HG03060 (cell line): ENCODE data around the gene AUTS2.
"Not testable (repeated sequence)": the region's sequence is repeated elsewhere in the genome, so short reads cannot be mapped to it uniquely, and the experiment has no call there.

Source experiments
- ATAC-seq: cut with Tn5 transposase; IDR thresholded peaks from one replicate; pipeline ENCODE4 v1.9.1; 2021; ENCODE audit warnings: low read depth, moderate number of reproducible peaks; ENCODE audit not compliant: unreplicated experiment

Gene AUTS2

DNA sequence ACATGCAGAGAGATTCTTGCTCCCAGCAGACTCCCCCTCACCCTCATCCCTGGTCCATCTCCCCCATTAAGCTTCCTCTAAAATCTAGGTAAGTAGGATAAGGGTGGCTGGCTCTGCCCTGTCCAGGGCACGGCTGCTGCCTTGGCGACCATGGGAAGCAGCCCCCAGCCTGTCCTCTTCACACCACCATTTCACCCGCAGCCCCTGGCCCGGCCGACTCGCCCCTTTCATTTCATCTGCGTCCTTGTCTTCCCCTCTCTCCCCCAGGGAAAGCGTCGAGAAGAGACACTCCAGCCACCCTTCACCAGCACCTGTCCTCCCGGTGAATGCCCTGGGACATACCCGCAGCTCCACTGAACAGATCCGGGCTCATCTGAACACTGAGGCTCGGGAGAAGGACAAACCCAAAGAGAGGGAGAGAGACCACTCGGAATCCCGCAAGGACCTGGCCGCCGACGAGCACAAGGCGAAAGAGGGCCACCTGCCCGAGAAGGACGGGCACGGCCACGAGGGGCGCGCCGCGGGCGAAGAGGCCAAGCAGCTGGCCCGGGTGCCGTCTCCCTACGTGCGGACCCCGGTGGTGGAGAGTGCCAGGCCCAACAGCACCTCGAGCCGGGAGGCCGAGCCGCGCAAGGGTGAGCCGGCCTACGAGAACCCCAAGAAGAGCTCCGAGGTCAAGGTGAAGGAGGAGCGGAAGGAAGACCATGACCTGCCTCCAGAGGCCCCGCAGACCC is 1191.4 kb downstream of the AUTS2 start:
- no peak for ATAC-seq

DNA sequence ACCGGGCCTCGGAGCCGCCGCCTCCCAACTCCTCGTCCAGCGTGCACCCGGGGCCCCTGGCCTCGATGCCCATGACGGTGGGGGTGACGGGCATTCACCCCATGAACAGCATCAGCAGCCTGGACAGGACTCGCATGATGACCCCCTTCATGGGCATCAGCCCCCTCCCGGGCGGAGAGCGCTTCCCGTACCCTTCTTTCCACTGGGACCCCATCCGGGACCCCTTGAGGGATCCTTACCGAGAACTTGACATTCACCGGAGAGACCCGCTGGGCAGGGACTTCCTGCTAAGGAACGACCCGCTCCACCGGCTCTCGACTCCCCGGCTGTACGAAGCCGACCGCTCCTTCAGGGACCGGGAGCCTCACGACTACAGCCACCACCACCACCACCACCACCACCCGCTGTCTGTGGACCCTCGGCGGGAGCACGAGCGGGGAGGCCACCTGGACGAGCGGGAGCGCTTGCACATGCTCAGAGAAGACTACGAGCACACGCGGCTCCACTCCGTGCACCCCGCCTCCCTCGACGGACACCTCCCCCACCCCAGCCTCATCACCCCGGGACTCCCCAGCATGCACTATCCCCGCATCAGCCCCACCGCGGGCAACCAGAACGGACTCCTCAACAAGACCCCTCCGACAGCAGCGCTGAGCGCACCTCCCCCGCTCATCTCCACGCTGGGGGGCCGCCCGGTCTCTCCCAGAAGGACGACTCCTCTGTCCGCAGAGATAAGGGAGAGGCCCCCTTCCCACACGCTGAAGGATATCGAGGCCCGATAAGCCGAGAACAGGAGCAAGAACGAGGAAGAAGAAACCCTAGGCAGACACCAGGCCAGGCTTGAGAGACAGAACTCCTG is 1192.2 kb downstream of the AUTS2 start:
- no peak for ATAC-seq

DNA sequence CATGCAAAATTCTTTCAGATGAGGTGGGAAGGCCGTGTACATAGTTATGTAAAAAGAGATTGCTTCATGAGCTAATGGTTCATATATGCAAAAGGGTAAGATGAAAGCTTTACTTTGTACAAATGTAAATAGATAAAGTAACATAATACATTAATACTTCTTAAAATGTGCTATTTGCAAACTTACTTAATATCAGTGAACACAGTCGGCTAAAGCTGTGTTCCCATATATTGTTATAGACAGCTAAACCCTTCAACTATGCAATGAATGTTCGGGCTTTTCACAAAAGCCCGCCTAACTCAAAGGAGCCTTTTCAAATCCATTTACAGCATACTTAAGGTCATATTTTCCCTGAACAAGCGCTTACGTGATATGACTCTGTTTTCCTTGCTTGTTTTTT is 1193.1 kb downstream of the AUTS2 start:
- ATAC-seq, result no peak

DNA sequence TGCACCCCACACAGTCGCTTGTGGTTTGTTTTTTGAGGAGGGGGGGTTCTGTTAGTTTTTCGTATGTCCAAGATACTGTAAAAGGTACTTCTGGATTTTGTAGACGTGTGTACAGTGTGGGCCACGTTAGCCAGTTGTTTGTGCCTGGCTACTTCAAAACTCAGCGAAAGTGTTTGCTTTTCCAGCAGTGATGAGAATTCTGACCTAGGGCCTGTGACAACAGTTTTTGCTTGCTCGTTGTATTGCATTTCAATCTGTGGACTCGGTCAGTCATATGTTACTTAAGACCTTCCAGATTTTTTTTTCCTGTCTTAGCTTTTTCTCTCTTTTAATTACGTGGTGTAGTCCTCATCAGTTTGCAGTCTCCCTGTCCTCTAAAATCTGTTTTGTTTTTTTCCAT is 1194.8 kb downstream of the AUTS2 start:
- ATAC-seq, result no peak

DNA sequence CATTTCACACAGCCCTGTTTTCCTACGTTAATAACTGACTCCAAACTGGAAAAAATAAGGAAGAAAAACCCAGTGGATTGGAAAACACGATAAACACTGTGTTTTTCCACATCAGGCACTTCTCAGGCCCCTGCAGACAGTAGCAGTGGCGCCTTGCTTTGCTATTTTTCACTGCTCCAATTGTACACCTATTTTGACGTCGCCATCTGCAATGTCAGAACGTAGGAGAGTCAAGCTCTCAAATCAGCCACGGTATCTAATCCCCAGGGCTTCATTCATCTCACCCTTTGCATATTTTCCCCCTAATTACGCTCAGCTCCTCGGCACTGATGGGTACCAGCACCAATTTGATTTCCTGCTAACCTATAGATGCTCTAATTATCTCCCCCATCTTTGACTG is 1195.5 kb downstream of the AUTS2 start:
- no peak for ATAC-seq

DNA sequence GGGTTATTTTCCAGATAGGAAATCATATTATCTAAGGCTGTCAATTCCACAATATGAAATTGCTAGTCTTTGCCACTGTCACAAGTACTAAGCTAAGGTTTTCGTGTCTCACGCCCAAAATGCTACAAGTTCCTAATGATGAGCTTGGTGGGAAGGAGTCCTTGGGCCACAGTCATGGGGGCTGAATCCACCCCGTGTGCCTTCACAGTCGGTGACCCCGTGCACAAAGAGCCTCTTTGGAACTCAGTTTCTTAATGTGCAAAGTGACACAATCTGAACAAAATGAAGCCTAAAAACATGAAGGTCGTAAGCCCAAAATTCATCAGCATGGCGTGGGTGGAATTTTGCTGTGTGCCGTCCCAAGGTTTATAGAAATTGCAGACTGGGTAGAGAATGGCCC is 1196.7 kb downstream of the AUTS2 start:
- ATAC-seq, result no peak

DNA sequence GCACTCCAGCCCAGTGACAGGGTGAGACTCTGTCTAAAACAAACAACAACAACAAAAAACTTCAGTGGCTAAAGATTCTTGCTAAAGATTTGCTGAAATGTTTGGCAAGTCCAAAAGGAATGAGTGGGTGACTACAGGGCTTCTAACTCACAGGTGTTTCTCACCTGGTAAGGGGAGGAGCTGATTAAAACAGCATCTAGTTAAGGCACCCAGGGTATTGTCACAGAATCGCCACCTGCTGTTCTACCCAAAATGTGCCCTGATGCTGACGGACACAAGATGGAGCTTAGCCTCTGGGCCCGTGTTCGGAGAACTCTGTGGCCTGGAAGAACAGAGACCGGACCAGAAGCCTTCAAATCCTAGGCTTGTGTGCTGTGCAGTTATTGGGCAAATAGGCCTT is 1197.7 kb downstream of the AUTS2 start:
- no peak for ATAC-seq

DNA sequence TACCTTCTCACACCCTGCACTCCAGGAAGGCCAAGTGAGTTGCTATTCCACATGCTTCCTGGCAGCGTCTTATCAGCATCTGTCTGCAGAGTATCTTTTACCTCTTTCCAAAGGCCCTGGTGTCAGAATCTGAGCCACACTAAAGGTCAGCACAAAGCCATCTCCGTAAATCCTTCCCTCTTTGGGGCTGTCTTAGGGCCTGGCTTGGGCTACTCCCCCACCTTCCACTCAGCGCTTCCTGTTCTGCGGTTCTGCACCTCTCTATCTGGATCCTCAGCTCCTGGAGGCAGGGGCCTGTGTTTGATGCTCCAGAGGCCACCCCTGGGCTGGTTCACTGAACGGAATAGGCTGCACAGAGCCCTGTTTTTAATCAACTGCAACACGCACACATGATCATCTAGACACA is 1198.8 kb downstream of the AUTS2 start:
- ATAC-seq, result no peak

DNA sequence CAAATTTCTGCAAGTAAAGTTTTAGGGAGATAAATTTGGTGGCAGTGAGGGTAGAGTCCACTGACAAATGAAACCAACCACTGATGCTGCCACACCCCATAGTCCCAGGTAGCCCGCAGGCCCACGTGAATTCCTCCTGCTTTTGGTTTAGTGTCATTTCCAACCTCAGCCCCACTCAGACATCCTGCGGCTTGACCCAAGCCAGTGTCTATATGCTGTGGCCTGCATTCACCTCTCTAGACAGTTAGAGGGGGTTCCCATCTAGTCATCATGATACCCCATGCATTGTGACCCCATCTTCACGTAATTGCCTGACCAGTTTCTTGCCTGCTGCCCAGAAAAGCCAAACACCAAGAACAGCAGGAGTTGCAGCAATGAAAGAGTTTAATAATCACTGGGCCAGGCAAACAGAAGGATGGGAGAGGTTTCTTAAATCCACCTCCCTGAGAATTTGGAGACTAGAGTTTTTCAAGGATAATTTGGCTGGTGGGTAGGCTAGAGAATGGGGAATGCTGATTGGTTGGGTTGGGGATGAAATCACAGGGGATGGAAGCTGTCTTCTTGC is 1201.6 kb downstream of the AUTS2 start:
- ATAC-seq, result no peak

DNA sequence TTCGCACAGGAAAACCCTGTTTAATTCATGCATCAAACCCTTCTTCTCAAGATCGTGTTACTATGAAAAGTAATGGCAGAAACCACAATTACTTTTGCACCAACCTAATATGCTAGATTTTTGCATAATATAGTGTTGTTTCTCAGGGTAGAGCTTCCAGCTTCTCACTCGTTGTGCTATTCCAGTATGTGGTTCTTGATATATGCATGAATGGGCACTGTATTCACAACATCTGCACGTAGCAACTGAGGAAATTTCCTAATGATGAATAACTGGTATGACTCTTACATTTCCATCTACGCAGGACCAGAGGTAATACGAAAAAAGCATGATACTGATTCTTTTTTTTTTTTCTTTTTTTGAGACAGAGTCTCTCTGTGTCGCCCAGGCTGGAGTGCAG is 1207.1 kb downstream of the AUTS2 start:
- peak; percentile 87 for ATAC-seq

DNA sequence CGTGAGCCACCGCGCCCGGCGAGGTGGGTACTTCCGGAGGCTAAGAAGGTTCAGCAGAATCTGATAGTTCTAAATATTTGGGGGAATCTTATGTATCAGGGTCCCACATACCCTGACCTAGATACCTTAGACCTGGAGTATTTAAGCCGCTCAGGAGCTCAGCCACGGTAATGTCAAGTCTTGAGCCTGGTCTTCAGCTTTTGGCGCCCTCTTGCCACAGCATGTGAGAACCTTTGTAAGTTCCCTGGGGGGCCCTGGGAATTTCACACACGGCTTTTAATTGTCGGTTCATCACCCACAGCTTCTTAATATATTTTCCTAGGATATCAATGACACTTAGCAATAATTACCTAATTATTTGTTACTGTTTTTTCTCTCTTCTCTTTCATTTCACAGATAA is 1209.4 kb downstream of the AUTS2 start:
- no peak for ATAC-seq

DNA sequence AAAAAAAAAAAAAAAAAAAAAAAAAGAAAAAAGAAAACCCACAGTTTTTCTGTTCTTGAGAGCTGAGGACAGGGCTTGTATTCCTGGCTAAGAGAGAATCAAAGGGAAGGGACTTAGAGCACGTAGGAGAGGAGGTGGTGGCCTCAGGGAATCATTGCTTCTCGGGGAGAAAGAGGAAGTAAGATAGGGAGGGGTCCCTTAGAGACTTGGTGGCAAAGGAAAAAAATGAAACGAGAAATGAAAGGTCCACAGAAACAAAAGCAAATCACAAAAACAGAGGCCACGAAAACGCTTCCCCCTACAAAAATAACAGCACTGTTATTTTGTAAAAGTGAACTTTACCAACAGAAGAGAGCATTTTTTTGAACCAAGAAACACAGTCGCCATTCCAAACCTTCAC is 1210.6 kb downstream of the AUTS2 start:
- ATAC-seq, result no peak

DNA sequence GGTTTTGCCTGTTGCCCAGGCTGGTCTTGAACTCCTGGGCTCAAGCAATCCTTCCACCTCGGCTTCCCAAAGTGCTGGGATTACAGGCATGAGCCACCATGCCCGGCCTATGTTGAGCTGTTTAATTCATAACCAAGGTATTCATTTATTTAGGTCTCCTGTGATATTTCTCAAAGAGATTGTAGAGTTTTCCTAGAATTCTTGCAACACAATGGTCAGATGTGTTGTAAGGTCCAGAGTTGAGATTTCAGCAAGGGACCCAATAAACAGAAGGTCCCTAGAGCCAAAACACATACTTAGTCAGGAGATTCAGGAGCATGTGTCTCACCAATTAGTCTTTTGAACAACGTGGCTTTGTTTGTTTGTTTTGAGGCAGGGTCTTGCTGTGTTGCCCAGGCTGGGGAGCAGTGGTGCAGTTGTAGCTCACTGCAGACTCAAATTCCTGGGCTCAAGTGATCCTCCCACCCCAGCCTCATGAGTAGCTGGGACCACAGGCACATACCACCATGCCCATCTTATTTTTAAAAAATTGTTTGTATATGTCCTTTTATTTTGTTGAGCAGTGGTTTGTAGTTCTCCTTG is 1212.4 kb downstream of the AUTS2 start:
- no peak for ATAC-seq

DNA sequence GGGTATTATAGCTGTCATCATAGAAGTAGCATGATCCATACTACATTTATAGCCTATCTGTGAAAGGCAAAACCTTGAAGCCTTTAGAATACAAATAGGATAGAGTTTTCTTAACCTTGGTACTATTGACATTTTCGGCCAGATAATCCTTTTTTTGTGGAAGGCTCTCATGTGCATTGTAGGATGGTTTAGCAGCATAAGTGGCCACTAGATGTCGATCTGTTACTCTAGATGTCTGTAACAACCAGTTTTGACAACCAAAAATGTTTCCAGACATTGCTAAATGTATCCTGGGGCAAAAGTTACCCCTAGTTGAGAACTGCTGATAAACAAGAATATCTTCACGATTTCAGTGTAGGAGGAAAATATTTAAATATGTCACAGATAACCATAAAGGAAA is 1214.2 kb downstream of the AUTS2 start:
- ATAC-seq, result no peak

DNA sequence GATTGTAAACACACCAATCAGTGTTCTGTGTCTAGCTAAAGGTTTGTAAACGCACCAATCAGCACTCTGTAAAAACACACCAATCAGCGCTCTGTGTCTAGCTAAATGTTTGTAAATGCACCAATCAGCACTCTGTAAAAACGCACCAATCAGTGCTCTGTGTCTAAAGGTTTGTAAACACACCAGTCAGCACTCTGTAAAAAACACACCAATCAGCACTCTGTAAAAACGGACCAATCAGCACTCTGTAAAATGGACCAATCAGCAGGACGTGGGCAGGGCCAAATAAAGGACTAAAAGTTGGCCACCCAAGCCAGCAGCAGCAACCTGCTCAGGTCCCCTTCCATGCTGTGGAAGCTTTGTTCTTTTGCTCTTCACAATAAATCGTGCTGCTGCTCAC is 1224.2 kb downstream of the AUTS2 start:
- not testable (repeated sequence) for ATAC-seq

DNA sequence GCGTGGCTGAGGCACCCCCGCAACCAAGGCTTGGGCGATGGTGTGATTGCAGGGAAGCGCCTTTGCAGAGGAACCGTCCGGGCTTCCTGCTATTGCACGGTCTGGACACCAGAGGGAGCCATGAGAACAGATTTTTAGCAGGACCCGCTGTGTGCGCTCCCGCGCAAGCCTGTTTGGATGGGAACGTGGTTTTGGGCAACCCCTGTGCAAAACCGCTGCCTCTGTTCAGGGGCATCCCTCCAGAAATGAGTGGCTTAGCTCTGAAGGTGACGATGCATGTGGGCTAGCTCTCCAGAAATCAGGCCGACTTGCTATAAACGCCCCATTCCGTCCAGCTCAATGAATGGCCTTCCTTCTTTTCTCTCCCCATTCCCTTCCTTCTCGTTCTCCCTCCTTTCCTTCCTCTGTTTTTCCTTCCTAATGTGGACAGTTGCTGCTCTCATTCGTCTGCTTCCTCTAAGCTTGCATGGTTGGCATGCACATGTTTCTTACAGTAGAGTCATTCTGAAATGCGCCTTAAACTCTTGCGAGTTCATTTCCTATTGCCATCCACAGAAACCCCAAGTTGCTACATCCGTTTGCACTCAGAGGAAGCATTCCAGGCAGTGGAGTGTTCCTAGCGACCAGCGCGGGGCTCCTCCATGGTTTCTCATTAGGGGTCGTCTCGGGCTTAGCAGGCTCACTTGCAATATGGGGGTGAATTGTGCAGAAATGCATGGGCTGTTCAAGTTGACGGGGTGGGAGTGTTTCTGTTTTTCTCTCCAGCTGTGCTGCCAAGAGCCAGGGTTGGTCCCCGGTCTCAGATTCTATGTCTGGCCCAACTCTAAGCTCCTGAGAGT is 1231.2 kb downstream of the AUTS2 start:
- ATAC-seq, result no peak

DNA sequence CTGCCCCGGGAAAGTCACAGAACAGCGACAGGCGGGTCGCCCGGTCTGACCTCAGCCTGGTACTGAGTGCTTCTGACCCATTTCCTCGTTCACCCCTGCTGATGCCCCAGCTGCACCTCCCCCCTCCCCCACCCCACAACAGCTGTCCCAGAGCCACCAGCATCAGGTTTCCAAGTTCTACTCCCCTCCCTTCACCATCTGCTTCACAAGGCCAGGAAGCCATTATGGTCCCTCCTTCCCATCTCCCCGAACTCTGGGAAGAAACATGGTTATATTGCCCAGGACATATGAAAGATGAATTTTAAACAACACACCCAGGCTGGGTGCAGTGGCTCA is 1231.8 kb downstream of the AUTS2 start:
- ATAC-seq, result no peak

DNA sequence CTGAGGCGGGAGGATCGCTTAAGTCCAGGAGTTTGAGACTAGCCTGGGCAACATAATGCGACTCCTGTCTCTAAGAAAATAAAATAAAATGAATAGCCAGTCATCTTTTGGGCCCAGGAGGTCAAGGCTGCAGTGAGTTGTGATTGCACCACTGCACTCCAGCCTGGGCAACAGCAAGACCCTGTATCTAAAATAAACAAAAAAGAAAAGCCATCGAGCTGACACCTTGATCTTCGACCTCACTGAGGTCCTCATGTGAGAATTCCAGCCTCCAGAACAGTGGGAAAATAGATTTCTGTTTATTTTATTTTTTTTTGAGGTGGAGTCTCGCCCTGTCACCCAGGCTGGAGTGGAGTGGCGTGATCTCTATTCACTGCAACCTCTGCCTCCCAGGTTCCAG is 1232.2 kb downstream of the AUTS2 start:
- no peak for ATAC-seq

DNA sequence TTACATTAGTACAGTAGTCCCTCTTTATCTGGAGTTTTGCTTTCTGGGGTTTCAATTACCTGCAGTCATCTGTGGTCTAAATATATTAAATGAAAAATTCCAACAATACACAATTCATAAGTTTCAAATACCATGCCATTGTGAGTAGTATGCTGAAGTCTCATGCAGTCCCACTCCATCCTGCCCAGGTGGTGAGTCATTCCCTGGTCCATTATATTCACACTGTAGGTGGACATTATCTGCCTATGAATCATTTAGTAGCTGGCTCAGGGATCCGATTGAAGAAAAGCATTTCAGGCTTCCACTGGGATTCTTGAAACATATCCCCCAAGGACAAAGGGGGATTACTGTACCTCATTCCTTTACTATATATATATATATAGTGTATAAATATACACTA is 1235.5 kb downstream of the AUTS2 start:
- ATAC-seq, result no peak

DNA sequence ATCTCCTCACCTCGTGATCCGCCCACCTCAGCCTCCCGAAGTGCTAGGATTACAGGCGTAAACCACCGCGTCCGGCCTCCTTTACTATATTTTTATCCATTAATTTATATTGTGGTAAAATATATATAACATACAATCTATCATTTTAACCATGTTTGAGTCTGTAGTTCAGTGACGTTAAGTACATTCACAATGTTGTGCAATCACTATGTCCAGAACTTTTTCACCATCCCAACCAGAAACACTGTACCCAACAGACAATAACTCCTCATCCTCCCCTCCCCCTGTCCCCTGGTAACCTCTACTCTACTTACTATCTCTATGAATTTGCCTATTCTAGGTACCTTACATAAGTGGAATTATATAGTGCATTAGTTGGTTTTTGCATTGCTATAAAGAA is 1236.1 kb downstream of the AUTS2 start:
- ATAC-seq, result no peak

DNA sequence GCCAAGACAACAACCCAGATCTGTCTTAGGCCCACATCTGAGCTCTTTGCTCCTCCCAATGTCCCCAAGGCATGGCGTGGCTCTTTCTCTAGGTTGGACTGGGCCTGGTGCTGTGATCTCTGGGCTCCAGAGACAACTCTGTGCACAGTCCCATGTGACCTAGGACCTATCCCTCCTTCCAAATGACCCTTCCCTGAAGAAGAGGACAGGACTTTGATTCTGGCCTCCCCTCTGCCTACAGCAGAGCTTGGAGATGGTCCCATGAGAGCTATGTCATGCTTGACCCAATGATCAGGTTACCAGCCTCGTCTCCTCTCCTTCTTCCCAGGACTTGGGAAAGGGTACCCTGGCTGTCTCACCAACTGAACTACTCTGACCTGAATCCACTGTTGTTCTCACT is 1237.4 kb downstream of the AUTS2 start:
- no peak for ATAC-seq
